NB4 (cell line): Measurements from ENCODE around the gene CACNB3.

Experiments
- DNase-seq: peaks from one replicate; pipeline ENCODE4 v3.0.0; 2010; ENCODE audit warnings: low read depth
- H3K4me3 ChIP-seq: one replicate; pipeline ENCODE4 v1.5.1; 2011; ENCODE audit warnings: mild to moderate bottlenecking, low read depth, low read length, moderate library complexity
- MAX ChIP-seq: IDR thresholded peaks from 2 replicates; pipeline ENCODE4 v1.6.1; 2011; ENCODE audit warnings: low read depth, low read length
- MYC ChIP-seq: IDR thresholded peaks from 2 replicates; pipeline ENCODE4 v1.6.1; 2011; ENCODE audit warnings: low read depth, low read length
- POLR2A ChIP-seq: IDR thresholded peaks from 2 replicates; pipeline ENCODE4 v1.6.1; 2011; ENCODE audit warnings: mild to moderate bottlenecking; ENCODE audit not compliant: insufficient read length; ENCODE audit errors: extremely low read depth
- TF ChIP-seq, protein P1 (sequence below): IDR thresholded peaks from one replicate; pipeline ENCODE4 v1.5.1; 2012; ENCODE audit warnings: low read depth, low read length

Gene CACNB3

DNA sequence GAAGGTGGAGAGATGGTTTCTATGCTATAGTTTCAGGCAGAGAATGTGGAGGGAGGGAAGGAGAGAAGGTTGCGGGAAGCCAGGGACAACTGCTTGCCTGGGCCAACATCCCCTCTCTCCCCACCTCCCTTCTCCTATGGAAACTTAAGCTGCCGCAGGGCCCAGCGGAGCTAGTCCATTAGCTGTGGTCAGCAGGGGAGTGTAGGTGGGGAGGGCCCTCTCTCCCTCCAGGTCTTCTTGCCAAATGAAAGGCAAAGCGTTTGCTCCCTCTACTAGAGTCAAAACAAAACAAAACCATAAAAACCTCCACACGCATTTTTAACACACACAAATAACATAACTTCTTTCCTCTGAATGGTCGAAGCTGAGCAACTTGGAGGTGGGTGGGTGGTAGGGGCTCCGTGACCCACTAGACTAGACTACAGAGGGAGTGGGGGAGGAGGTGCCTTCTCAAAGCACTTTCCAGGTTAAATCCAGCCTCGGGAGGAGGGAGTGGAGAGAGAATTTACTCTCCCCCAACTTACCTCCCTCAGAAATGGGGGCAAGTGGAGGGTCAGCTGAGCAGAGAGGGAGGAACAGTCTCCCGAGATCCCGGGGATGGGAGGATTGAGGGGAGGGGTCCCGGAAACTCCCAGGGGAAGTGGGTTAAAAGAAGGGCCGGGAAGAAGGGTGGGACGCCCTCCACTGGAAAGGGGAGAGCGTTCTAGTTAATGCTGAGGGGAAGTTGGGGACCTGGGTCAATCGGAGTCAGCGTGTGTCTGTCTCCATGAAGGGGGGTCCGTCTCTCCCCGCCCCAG is 4.6 kb upstream of the CACNB3 start:
- no peak for DNase-seq
- H3K4me3 ChIP-seq = no peak overlapping the region
- TF ChIP-seq MYC (no peak), POLR2A (no peak), MAX (no peak)
- TF ChIP-seq, protein P1, sequence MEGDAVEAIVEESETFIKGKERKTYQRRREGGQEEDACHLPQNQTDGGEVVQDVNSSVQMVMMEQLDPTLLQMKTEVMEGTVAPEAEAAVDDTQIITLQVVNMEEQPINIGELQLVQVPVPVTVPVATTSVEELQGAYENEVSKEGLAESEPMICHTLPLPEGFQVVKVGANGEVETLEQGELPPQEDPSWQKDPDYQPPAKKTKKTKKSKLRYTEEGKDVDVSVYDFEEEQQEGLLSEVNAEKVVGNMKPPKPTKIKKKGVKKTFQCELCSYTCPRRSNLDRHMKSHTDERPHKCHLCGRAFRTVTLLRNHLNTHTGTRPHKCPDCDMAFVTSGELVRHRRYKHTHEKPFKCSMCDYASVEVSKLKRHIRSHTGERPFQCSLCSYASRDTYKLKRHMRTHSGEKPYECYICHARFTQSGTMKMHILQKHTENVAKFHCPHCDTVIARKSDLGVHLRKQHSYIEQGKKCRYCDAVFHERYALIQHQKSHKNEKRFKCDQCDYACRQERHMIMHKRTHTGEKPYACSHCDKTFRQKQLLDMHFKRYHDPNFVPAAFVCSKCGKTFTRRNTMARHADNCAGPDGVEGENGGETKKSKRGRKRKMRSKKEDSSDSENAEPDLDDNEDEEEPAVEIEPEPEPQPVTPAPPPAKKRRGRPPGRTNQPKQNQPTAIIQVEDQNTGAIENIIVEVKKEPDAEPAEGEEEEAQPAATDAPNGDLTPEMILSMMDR = no peak

DNA sequence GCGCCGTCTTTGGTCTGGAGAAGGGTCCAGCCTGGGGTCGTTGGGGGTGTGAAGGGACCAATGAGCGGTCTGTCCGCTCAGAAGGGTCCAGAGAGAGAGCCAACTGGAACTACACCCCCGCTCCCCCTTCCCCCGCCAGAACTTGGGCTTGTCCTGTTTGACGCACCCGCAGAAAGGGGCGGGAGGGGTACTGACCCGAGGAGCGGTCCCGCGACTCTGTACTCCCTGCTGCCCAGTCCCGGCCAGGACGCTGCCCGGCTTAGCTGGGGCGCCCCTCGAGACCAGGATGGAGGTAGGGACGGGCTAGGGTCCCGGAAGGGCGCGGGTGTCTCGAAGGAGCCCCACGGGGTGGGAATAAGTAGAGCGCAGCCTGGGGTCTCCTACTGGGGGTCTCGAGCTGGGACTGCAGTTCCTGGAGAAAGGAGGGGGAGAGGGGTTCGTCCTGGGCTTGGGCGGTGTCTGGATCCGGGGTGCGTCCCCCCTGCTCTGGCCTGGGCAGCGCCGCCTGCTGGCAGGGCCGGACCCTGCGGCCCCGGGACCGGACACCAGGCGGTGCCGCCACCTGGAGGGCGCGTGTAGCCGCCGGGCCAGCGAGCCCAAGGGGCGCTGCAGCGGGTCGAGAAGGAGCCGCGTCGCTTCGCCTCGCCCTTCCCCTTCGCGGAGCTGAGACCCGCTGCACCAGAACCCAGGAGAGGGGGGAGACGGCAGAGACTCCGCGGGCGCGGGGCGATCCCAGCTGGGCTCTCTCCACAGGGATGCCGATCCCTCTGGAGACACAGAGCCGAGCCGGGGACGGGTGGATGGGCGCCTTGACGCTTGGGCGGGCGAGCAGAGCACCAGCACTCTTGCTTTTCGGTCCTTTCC is 3.8 kb upstream of the CACNB3 start:
- peak overlapping the region; percentile 69 for H3K4me3 ChIP-seq
- TF ChIP-seq MYC (peak; percentile 90), POLR2A (peak; percentile 52), MAX (peak; percentile 76)
- TF ChIP-seq, protein P1 = peak; percentile 97
- DNase-seq = peak; percentile 87

- TF ChIP-seq POLR2A = peak; percentile 8
- TF ChIP-seq MAX = peak; percentile 57
- TF ChIP-seq, protein P1 = no peak
- 0 out of 2 replicates have a peak, but pooled peaks have one; percentile 36 for TF ChIP-seq MYC
- peak; percentile 89 for DNase-seq
- peak overlapping the region; percentile 69 for H3K4me3 ChIP-seq
Measured at GRCh38 chr12:48815126-48816110, 2.9 kb upstream of the CACNB3 start.

DNA sequence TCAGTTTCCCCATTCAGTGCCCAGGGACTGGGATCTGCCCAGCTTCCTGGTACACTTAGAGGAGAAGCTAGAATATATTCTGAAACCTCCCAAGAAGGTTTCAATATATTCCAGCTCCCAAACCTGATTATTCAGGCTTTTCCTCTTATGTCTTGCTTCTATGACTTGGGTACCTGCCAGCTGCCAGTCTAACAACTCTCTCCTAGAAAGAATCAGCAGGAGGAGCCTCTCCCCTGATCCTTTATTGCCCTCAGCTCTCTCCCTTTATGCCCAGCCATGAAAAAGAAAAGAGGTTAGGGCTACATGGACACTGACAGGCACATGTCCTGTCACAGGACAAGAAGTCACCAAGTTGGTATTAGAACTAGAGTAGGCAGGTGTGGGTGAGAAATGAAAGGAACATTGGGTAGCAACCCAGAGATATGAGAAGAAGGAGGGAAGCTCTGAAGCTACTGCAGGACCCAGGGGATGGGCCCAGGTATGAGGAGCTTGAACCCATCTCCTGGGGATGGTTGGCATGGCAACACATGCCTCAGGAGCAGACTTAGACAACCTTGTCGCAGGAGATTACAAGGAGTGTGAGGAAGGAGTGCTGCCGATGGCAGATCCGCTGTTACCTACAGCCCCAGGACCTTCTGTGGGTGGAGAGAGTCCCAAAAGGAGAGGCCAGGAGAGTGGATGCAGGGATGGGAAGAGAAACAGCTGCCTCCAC is 2.0 kb upstream of the CACNB3 start:
- H3K4me3 ChIP-seq = no peak overlapping the region
- TF ChIP-seq, protein P1 = no peak
- no peak for TF ChIP-seq MAX
- TF ChIP-seq POLR2A = no peak
- no peak for TF ChIP-seq MYC
- DNase-seq = no peak
